ENCODE data around the gene IRF7. TPM values are rescaled to one million over a fixed set of nuclear protein-coding genes. Genes with fewer than 3 reads are reported as not detected.

Gene IRF7
- total RNA-seq, 4 donors from 2014 or later, result 9.0 to 37.7 (median 27.5) TPM

- Histone ChIP-seq H3K27ac (no peak overlapping the region), H3K36me3 (peaks cover 2 to 99% (median 46%) of the 10 kb centered on the region in 3 donors), H3K9me3 (no peaks in the 10 kb centered on the region), H3K4me3 (no peak overlapping the region), H3K4me1 (no peaks in the 10 kb centered on the region), H3K27me3 (no peaks in the 10 kb centered on the region)
- 91 to 92% methylated on average over 10 of the region's 10 CpGs for WGBS, 2 donors
- no peak for DNase-seq (ENCODE audit: low spot score in 2 of 2)
- no peak for TF ChIP-seq POLR2A (IDR thresholded peaks at IDR 0.05)
- no peak for TF ChIP-seq CTCF (IDR thresholded peaks at IDR 0.05)
- no peak for TF ChIP-seq EP300 (IDR thresholded peaks at IDR 0.05)
These were observed 22.8 kb downstream of the IRF7 start for GRCh38 chr11:592918-593317.

GRCh38 chr11:592501-592900 is 23.2 kb downstream of the IRF7 start:
- Histone ChIP-seq H3K9me3 (no peaks in the 10 kb centered on the region), H3K4me3 (no peak overlapping the region), H3K36me3 (peaks cover 2 to 99% (median 42%) of the 10 kb centered on the region in 3 donors), H3K27ac (no peak overlapping the region), H3K4me1 (no peaks in the 10 kb centered on the region), H3K27me3 (no peaks in the 10 kb centered on the region)
- no peak for TF ChIP-seq POLR2A (IDR thresholded peaks at IDR 0.05)
- TF ChIP-seq CTCF (IDR thresholded peaks at IDR 0.05), result no peak
- TF ChIP-seq EP300 (IDR thresholded peaks at IDR 0.05), result no peak
- 91 to 96% methylated on average over 22 of the region's 22 CpGs for WGBS, 2 donors
- no peak for DNase-seq (ENCODE audit: low spot score in 2 of 2)

- TF ChIP-seq EP300 (IDR thresholded peaks at IDR 0.05) (no peak), CTCF (IDR thresholded peaks at IDR 0.05) (no peak), POLR2A (IDR thresholded peaks at IDR 0.05) (no peak)
- peaks cover 2 to 99% (median 30%) of the 10 kb centered on the region in 3 donors for H3K36me3 ChIP-seq
- H3K4me3 ChIP-seq, result no peak overlapping the region
- no peaks in the 10 kb centered on the region for H3K4me1 ChIP-seq
- H3K9me3 ChIP-seq, result no peaks in the 10 kb centered on the region
- no peak overlapping the region for H3K27ac ChIP-seq
- WGBS, 2 donors, result 81 to 82% methylated on average over 11 of the region's 11 CpGs
- H3K27me3 ChIP-seq, result no peaks in the 10 kb centered on the region
- no peak for DNase-seq (ENCODE audit: low spot score in 2 of 2)
These were observed 24.8 kb downstream of the IRF7 start for GRCh38 chr11:590997-591396.

- Histone ChIP-seq H3K4me1 (no peaks in the 10 kb centered on the region), H3K4me3 (no peak overlapping the region), H3K27me3 (no peaks in the 10 kb centered on the region), H3K9me3 (no peaks in the 10 kb centered on the region), H3K27ac (no peak overlapping the region), H3K36me3 (peaks cover 2 to 91% (median 30%) of the 10 kb centered on the region in 3 donors)
- WGBS, 2 donors, result 90 to 92% methylated on average over 26 of the region's 26 CpGs
- TF ChIP-seq EP300 (IDR thresholded peaks at IDR 0.05) (no peak), POLR2A (IDR thresholded peaks at IDR 0.05) (no peak), CTCF (IDR thresholded peaks at IDR 0.05) (no peak)
- DNase-seq (ENCODE audit: low spot score in 2 of 2), result no peak
These were observed 26.0 kb downstream of the IRF7 start for GRCh38 chr11:589798-590197.

- Histone ChIP-seq H3K4me1 (no peaks in the 10 kb centered on the region), H3K36me3 (peaks cover 2 to 91% (median 19%) of the 10 kb centered on the region in 3 donors), H3K9me3 (no peaks in the 10 kb centered on the region), H3K27me3 (no peaks in the 10 kb centered on the region), H3K4me3 (no peak overlapping the region), H3K27ac (peak overlapping the region in 1 of 4 donors; percentile 0)
- TF ChIP-seq POLR2A (IDR thresholded peaks at IDR 0.05), result no peak
- TF ChIP-seq CTCF (IDR thresholded peaks at IDR 0.05), result no peak
- TF ChIP-seq EP300 (IDR thresholded peaks at IDR 0.05), result no peak
- DNase-seq (ENCODE audit: low spot score in 2 of 2), result no peak
- 60 to 73% methylated on average over 6 of the region's 6 CpGs for WGBS, 2 donors
These were observed 27.8 kb downstream of the IRF7 start for GRCh38 chr11:587978-588380.

Data from tibial nerve (tissue), 4 donors.